K562 (cell line): Measurements from ENCODE around the gene KIF25. TPM values are rescaled to one million over a fixed set of nuclear protein-coding genes. Genes with fewer than 3 reads are reported as not detected.

ENCODE experiments used
- ATAC-seq: fragments of 200-7000 bp; cut with Tn5 transposase; 3 replicates; pipeline ENCODE4 v1.9.1; 2020; ENCODE audit warnings: moderate library complexity
- BruUV-seq: library from RNA; stranded (reverse); fragments of 400-500 nt; replicated peaks from 2 replicates; lab custom pipeline; 2021; lab: Mats Ljungman, UMichigan
- CTCF ChIA-PET: fragments of 300-600 bp; formaldehyde crosslinking; extraction: SDS; loops from one replicate; lab custom pipeline; 2021; ENCODE audit warnings: low intra/inter-chr PET ratio; lab: Yijun Ruan, JAX
- POLR2A ChIA-PET: fragments of 300-600, 350-650 bp; sonication (Branson Sonifier 250); formaldehyde crosslinking; extraction: SDS; loops from one replicate; lab custom pipeline; 2021; ENCODE audit warnings: antibody characterized with exemption, inconsistent platforms; lab: Yijun Ruan, JAX
- DNase-seq, 4 experiments: peaks; one replicate each; pipeline versions ENCODE4 v3.0.0 to v3.0.0-alpha.2; 2011 to 2018; ENCODE audit warnings: low spot score in 3 of 4, mixed read lengths in 3 of 4; ENCODE audit errors: extremely low read depth in 1 of 4
- FAIRE-seq: peaks from 2 replicates; lab custom pipeline; 2011; peaks lifted over from hg19 to GRCh38; lab: Jason Lieb, UNC
- H2AFZ ChIP-seq: 2 replicates; pipeline ENCODE4 v1.6.0; 2011; ENCODE audit warnings: low read depth, low read length, control low read depth, inconsistent platforms
- H3K27ac ChIP-seq: fragments of 200-600 bp; 3 replicates; pipeline ENCODE4 v1.8.0; 2011; ENCODE audit warnings: low read depth, mild to moderate bottlenecking, control low read depth, inconsistent platforms, low read length, moderate library complexity, mixed read lengths; ENCODE audit errors: extremely low read depth
- H3K27me3 ChIP-seq, 2 experiments: fragments of 300-600 bp in 1 of 2; 2 replicates in 1 of 2; 3 replicates in 1 of 2; pipeline versions ENCODE4 v1.6.0 to v1.8.0; 2011; ENCODE audit warnings: inconsistent platforms in 2 of 2, low read length in 2 of 2, mild to moderate bottlenecking in 1 of 2, mixed read lengths in 1 of 2, moderate library complexity in 1 of 2; ENCODE audit not compliant: control insufficient read depth in 2 of 2, insufficient read depth in 2 of 2
- H3K36me3 ChIP-seq: fragments of 300-600 bp; 3 replicates; pipeline ENCODE4 v1.8.0; 2011; ENCODE audit warnings: mild to moderate bottlenecking, low read length, inconsistent platforms; ENCODE audit not compliant: control insufficient read depth, insufficient read depth
- H3K4me1 ChIP-seq, 2 experiments: fragments of 200-600 bp in 1 of 2; replicated peaks in 1 of 2; 2 replicates in 1 of 2; 3 replicates in 1 of 2; pipeline versions ENCODE4 v1.5.1 to v1.8.0; 2011; ENCODE audit warnings: inconsistent platforms in 2 of 2, low read length in 2 of 2, mild to moderate bottlenecking in 1 of 2, mixed read lengths in 1 of 2, moderate library complexity in 1 of 2; ENCODE audit not compliant: control insufficient read depth in 2 of 2, insufficient read depth in 2 of 2
- H3K4me2 ChIP-seq: 2 replicates; pipeline ENCODE4 v1.6.1; 2011; ENCODE audit warnings: low read length, control low read depth, inconsistent platforms, mixed read lengths; ENCODE audit not compliant: insufficient read depth
- H3K4me3 ChIP-seq: fragments of 200-600 bp; sonication (generic), shearing (Covaris generic); 2 replicates; pipeline ENCODE4 v1.5.1; 2016; ENCODE audit warnings: control low read depth, inconsistent platforms
- H3K79me2 ChIP-seq: fragments of 200-600 bp; 3 replicates; pipeline ENCODE4 v1.8.0; 2011; ENCODE audit warnings: low read length, inconsistent platforms; ENCODE audit not compliant: control insufficient read depth, insufficient read depth
- H3K9ac ChIP-seq, 2 experiments: 2 replicates each; pipeline versions ENCODE4 v1.6.0 to v1.6.1; 2011; ENCODE audit warnings: low read depth in 2 of 2, low read length in 2 of 2, control low read depth in 1 of 2, inconsistent platforms in 1 of 2, mild to moderate bottlenecking in 1 of 2, mixed read lengths in 1 of 2; ENCODE audit not compliant: insufficient read depth in 1 of 2
- H3K9me1 ChIP-seq: one replicate; pipeline ENCODE4 v1.6.0; 2011; ENCODE audit warnings: inconsistent platforms, mild to moderate bottlenecking, low read length, moderate library complexity; ENCODE audit not compliant: control insufficient read depth, insufficient read depth
- H3K9me3 ChIP-seq: replicated peaks from 2 replicates; pipeline ENCODE4 v1.5.1; 2011; ENCODE audit warnings: low read depth, low read length, inconsistent platforms; ENCODE audit not compliant: control insufficient read depth, insufficient read depth
- H4K20me1 ChIP-seq: replicated peaks from 2 replicates; pipeline ENCODE4 v1.6.1; 2011; ENCODE audit warnings: low read length, inconsistent platforms, mixed read lengths; ENCODE audit not compliant: control insufficient read depth, insufficient read depth
- CHD1 ChIP-seq: fragments of 200-600 bp; sonication (generic); IDR thresholded peaks from one replicate; pipeline ENCODE4 v1.6.1; 2012; ENCODE audit warnings: mild to moderate bottlenecking, moderate library complexity, low read length, inconsistent platforms
- HEY1 ChIP-seq: fragments of 250-450 bp; sonication (Bioruptor Pico); IDR thresholded peaks from 2 replicates; pipeline ENCODE4 v1.5.0; 2020; ENCODE audit warnings: mild to moderate bottlenecking, moderate library complexity, borderline replicate concordance
- ILK ChIP-seq: fragments of 450-650 bp; IDR thresholded peaks from 2 replicates; pipeline ENCODE4 v1.6.1; 2016; ENCODE audit warnings: missing genetic modification characterization, low read depth, mild to moderate bottlenecking, missing compliant biosample characterization, moderate library complexity, borderline replicate concordance
- MCM3 ChIP-seq: fragments of 450-650 bp; IDR thresholded peaks from 2 replicates; pipeline ENCODE4 v1.6.1; 2016
- MEF2D ChIP-seq: conservative IDR thresholded peaks from 2 replicates; pipeline ENCODE4 v1.6.1; 2016; ENCODE audit warnings: low read depth, missing genetic modification characterization, missing compliant biosample characterization
- NR3C1 ChIP-seq: sonication (generic); formaldehyde crosslinking; IDR thresholded peaks from 2 replicates; pipeline ENCODE4 v1.8.1; 2022; ENCODE audit warnings: missing genetic modification reagents
- POLR2AphosphoS5 ChIP-seq: IDR thresholded peaks from 2 replicates; pipeline ENCODE4 v1.6.1; 2011; ENCODE audit warnings: mild to moderate bottlenecking, low read depth, low read length, moderate library complexity; ENCODE audit not compliant: control insufficient read depth, insufficient read depth
- PTTG1 ChIP-seq: fragments of 450-650 bp; IDR thresholded peaks from 2 replicates; pipeline ENCODE4 v1.6.1; 2016; ENCODE audit warnings: low read depth, mild to moderate bottlenecking, missing genetic modification characterization, missing compliant biosample characterization
- RBM17 ChIP-seq: fragments of 200-400 bp; formaldehyde crosslinking; IDR thresholded peaks from 2 replicates; pipeline ENCODE4 v1.6.1; 2017; ENCODE audit warnings: low read depth, mild to moderate bottlenecking, low read length, borderline replicate concordance
- ZKSCAN1 ChIP-seq: fragments of 150-350 bp; IDR thresholded peaks from 2 replicates; pipeline ENCODE4 v1.6.1; 2016; ENCODE audit warnings: low read depth, low read length
- ZNF12 ChIP-seq: sonication (generic); formaldehyde crosslinking; IDR thresholded peaks from 2 replicates; pipeline ENCODE4 v1.4.0; 2020; ENCODE audit warnings: mild to moderate bottlenecking, missing genetic modification reagents
- ZNF41 ChIP-seq: fragments of 250-450 bp; sonication (Bioruptor Pico); conservative IDR thresholded peaks from 2 replicates; pipeline ENCODE4 v1.4.0; 2020; ENCODE audit warnings: mild to moderate bottlenecking
- ZNF583 ChIP-seq: fragments of 250-450 bp; sonication (Bioruptor Pico); IDR thresholded peaks from 2 replicates; pipeline ENCODE4 v1.4.0; 2020
- WGBS: fragments of 100-300 bp; shearing (Covaris generic); methylation state at CpG from one replicate; pipeline ENCODE4 v1.1.6; 2016; ENCODE audit warnings: low coverage, mixed read lengths; ENCODE audit not compliant: insufficient coverage; ENCODE audit errors: missing lambda C conversion rate; 5-methylcytosine and 5-hydroxymethylcytosine counted together
- in situ Hi-C: fragments of 300-500 bp; cut with MboI; formaldehyde crosslinking; loops from 4 replicates; pipeline ENCODE4 v1.15.0; 2018; ENCODE audit warnings: inconsistent platforms, mixed read lengths
- intact Hi-C: fragments of 100-400 bp; cut with micrococcal nuclease; formaldehyde crosslinking; loops from 2 replicates; pipeline ENCODE4 v1.14.2; 2022
- polyA plus RNA-seq, 8 experiments: library from polyadenylated mRNA; depleted of rRNA in 4 of 8; stranded (reverse) in 5 of 8; unstranded in 3 of 8; fragments of >200 nt; fragmentation: Nextera tagmentation in 2 of 8; fragmentation: Illumina TruSeq in 1 of 8; extraction: Ambion mirVana in 2 of 8; extraction: Trizol in 1 of 8; gene quantifications; 2 replicates each; pipeline versions ENCODE4 v1.2.1 to v1.2.3, GENCODE V29; 2011 to 2014; ENCODE audit warnings: inconsistent platforms in 1 of 8, missing spikeins in 1 of 8
- total RNA-seq, 7 experiments: library from RNA; depleted of rRNA in 6 of 7; stranded (reverse); fragments of >200 nt in 6 of 7; fragmentation: Illumina TruSeq in 2 of 7; extraction: Trizol in 2 of 7; gene quantifications; 2 replicates each; pipeline versions ENCODE4 v1.2.1 to v1.2.3, GENCODE V29; 2011 to 2021; ENCODE audit warnings: low replicate concordance in 1 of 7
- TF ChIP-seq, protein P1 (sequence below): fragments of 200-800 bp; sonication (Bioruptor generic); IDR thresholded peaks from 2 replicates; pipeline ENCODE4 v1.6.1; 2017; ENCODE audit warnings: missing genetic modification characterization, missing compliant biosample characterization
- TF ChIP-seq, protein P2 (sequence below): sonication (generic); formaldehyde crosslinking; IDR thresholded peaks from 2 replicates; pipeline ENCODE4 v1.8.1; 2023; ENCODE audit warnings: mild to moderate bottlenecking, missing genetic modification reagents
- TF ChIP-seq, protein P3 (sequence below), 2 experiments: fragments of 450-650 bp; IDR thresholded peaks; 2 replicates each; pipeline ENCODE4 v1.6.1; 2016

The KIF25 gene
- total and polyA plus RNA-seq, 9 of the 15 experiments (the other 6 are each of a cell fraction or from before 2014, with no cell fraction given) = 0.04 to 0.49 (median 0.23) TPM; not detected in 5

DNA sequence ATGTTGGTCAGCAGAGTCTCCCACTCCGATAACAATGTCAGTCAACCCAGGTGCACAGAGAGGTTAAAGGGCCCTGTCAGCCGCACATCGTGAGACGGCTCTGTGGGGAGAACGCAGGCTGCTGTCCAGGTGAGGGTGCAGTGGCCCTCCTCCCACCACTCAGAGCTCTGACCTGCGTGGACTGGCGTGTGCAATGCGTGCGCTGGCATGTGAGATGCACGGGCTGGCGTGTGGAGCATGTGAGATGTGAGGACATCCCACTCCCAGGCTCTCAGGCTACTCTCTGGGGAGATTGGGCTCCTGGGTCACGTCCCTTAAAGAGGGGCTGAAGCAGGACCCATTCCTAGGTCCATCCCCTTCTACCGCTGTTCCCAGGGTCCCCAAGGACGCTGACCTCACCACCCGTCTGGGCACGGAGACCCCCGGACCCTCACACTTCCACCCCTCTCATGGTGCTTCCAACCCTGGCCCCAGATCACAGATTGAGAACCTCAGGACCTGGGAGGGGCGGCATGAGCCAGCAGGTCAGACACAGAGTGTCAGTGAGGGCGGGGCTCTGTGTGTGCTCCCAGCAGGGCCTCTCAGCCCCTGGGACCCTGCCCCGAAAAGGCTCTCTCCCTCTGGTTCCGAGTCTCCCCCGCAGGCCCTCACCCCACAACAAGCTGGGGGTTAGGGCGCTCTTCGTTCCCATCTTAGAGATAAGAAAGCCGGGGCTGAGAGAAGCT, 90.1 kb downstream of the KIF25 start:
- intact Hi-C loops = no loop called here
- ATAC-seq = no peak
- Histone ChIP-seq H3K4me3 (no peak overlapping the region), H3K36me3 (no peaks in the 10 kb centered on the region), H4K20me1 (peaks cover 29% of the 10 kb centered on the region), H2AFZ (no peak overlapping the region), H3K27me3 (peaks cover 77 to 100% of the 10 kb centered on the region in 2 experiments), H3K9me3 (no peaks in the 10 kb centered on the region), H3K27ac (no peak overlapping the region), H3K79me2 (no peaks in the 10 kb centered on the region), H3K9ac (no peak overlapping the region; a peak in 1 of 4 replicates), H3K4me1 (peaks cover 0 to 8% of the 10 kb centered on the region in 2 experiments; a peak in 2 of 5 replicates), H3K9me1 (peaks cover 5% of the 10 kb centered on the region), H3K4me2 (no peak overlapping the region)
- WGBS = 0% methylated on average over 25 of the region's 25 CpGs
- in situ Hi-C loops = no loop called here
- DNase-seq = no peak
- ChIA-PET CTCF (no interaction called here), POLR2A (interaction anchor here (0.6 to 1.3 kb wide), 2 partner anchors 8 to 15 kb away, joined by 3 to 4 read pairs; partner anchors contain the start of gene FRMD1)
- no peak for FAIRE-seq
- no TSS peak for BruUV-seq
- TF ChIP-seq PTTG1 (no peak), POLR2AphosphoS5 (no peak), MCM3 (no peak), ZNF41 (CRISPR knock-in tag) (no peak), ZKSCAN1 (no peak), RBM17 (no peak), HEY1 (no peak), MEF2D (tag) (no peak), CHD1 (no peak), ILK (tag) (no peak), ZNF12 (CRISPR knock-in tag) (no peak), ZNF583 (no peak), NR3C1 (CRISPR knock-in tag) (no peak)
- TF ChIP-seq, protein P1, sequence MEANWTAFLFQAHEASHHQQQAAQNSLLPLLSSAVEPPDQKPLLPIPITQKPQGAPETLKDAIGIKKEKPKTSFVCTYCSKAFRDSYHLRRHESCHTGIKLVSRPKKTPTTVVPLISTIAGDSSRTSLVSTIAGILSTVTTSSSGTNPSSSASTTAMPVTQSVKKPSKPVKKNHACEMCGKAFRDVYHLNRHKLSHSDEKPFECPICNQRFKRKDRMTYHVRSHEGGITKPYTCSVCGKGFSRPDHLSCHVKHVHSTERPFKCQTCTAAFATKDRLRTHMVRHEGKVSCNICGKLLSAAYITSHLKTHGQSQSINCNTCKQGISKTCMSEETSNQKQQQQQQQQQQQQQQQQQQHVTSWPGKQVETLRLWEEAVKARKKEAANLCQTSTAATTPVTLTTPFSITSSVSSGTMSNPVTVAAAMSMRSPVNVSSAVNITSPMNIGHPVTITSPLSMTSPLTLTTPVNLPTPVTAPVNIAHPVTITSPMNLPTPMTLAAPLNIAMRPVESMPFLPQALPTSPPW (CRISPR knock-in tag) = no peak
- TF ChIP-seq, protein P2, sequence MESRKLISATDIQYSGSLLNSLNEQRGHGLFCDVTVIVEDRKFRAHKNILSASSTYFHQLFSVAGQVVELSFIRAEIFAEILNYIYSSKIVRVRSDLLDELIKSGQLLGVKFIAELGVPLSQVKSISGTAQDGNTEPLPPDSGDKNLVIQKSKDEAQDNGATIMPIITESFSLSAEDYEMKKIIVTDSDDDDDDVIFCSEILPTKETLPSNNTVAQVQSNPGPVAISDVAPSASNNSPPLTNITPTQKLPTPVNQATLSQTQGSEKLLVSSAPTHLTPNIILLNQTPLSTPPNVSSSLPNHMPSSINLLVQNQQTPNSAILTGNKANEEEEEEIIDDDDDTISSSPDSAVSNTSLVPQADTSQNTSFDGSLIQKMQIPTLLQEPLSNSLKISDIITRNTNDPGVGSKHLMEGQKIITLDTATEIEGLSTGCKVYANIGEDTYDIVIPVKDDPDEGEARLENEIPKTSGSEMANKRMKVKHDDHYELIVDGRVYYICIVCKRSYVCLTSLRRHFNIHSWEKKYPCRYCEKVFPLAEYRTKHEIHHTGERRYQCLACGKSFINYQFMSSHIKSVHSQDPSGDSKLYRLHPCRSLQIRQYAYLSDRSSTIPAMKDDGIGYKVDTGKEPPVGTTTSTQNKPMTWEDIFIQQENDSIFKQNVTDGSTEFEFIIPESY (CRISPR knock-in tag) = no peak
- TF ChIP-seq, protein P3, sequence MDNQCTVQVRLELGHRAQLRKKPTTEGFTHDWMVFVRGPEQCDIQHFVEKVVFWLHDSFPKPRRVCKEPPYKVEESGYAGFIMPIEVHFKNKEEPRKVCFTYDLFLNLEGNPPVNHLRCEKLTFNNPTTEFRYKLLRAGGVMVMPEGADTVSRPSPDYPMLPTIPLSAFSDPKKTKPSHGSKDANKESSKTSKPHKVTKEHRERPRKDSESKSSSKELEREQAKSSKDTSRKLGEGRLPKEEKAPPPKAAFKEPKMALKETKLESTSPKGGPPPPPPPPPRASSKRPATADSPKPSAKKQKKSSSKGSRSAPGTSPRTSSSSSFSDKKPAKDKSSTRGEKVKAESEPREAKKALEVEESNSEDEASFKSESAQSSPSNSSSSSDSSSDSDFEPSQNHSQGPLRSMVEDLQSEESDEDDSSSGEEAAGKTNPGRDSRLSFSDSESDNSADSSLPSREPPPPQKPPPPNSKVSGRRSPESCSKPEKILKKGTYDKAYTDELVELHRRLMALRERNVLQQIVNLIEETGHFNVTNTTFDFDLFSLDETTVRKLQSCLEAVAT (IDR thresholded peaks at IDR 0.05) = no peak
